Amniotic epithelial cell (primary cell): Measurements from ENCODE around the gene DCP1A.
"Not testable (repeated sequence)": the region's sequence is repeated elsewhere in the genome, so short reads cannot be mapped to it uniquely, and the experiment has no call there.

Experiments
- DNase-seq: peaks from one replicate; pipeline ENCODE4 v3.0.0-alpha.2; 2010; ENCODE audit warnings: low read depth

DCP1A gene

DNA sequence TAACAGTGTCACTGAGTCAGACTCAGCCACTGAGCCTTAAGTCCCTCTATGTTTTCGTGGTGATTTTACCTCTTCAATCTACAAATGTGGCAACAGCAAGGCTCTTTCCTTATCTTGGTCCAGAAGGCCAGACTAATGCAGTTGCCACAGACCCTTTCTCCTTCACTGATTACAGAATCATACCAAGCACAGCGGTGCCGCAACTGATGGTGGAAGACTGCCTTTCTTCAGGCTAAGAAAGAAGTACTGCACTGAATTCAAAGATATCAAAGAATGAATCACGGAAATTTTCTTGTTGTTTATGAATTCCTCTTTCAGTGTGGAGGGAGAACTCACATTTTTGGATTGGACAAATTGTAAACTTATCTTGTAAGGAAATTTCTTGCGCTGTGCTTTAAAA, 18.6 kb downstream of the DCP1A start:
- peak; percentile 97 for DNase-seq

DNA sequence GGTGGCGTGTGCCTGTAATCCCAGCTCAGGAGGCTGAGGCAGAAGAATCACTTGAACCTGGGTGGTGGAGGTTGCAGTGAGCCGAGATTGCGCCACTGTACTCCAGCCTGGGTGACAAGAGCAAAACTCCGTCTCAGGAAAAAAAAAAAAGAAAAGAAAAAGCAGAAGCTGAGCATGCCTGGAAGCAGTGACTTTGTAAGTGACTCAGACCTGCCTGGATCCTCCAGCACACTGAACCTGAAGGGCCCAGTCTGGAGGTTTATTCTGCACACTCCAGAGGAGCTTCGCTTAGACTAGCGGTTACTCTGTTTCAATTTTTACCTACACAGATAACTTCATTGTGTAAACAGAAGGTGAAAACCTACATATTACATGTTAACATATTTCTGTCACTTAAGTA, 19.4 kb downstream of the DCP1A start:
- peak; percentile 67 for DNase-seq

DNA sequence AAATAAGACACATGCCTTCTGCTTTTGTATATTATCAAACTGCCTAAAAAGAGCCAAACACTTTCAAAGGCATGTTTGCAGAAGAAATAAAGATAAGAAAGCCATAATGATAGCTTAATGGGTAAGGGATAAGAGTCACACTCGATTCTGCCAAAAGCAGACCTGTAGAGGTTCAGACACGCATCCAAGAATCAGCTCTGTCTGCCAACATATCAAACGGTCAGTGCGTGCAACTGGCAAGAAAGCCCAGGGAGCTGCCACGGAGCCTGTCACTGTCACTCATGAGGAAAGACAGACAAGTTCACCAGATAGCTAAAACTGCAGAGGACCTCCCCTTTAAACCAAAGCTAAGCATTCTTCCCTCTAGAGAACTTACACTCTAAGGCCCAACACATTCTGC, 23.2 kb downstream of the DCP1A start:
- DNase-seq = no peak

DNA sequence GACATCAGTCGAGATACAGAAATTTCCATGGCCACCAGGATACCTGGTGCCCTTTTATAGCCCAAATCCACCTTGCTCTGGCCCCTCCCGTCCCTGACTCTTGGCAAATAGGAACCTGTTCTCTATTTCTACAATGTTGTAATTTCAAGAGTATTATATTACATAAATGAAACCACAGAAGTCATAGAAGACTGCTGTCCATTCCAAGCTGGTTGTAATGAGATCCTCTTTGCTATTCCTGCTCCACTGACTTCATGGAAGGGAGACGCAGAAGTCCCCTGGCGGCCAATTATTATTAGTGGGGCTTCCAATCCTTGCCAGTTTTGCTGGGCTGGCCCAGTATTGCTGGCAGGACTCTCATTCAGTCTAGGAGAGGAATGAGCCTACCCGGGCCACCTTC, 26.6 kb downstream of the DCP1A start:
- DNase-seq = no peak

DNA sequence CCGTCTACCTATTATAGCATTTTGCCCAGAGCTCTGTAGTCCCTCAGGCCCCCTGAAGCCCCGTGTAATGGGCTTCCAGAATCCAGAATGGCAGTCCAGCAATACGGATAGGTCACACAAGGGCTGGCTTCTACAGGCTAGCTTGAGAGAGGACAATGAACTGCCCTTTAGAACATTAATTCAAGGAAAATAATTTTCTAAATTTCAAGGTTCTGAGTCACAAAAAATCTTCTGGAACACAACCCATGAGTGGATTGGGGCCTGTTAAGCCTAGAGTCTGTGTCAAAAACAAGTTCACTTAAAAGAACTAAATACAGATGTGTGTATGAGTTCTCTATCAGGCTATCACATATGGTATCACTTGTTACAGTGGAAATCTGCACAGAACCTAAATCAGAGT, 28.8 kb downstream of the DCP1A start:
- DNase-seq = peak; percentile 69

DNA sequence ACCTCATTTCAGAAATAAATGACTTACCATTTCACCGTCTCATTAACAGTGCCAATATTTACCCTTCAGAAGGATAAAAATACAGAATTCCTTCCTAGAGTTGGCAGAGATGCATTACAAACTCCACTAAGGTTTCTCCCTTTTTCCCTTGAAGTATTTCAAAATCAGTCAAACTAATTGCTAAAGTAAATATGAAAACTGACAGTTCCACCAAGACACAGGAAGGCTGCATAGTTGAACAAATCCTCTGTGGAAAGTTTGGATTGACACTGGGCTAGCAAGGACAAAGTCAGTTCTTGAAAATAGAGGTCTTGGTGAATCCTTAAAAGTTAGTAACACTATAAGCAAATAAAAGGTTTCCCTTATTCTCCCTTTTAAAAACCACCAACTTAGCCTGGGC, 34.5 kb downstream of the DCP1A start:
- no peak for DNase-seq

DNA sequence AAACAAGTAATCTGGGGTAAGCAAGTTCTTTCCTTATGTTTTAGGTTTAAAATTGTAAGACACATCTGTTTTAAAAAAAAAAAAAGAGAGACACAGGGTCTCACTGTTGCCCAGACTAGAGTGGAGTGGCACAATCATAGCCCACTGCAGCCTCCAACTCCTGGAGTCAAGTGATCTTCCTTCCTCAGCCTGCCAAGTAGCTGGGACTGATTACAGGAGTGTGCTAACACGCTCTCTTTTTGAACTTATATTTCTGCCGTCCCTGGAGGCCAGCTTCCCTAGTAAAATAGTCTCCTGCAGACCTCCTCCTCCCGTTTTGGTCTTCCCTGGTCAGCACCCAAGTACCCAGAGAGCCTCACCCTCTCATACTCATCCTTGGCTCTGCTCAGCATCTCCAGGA, 35.5 kb downstream of the DCP1A start:
- DNase-seq = no peak

DNA sequence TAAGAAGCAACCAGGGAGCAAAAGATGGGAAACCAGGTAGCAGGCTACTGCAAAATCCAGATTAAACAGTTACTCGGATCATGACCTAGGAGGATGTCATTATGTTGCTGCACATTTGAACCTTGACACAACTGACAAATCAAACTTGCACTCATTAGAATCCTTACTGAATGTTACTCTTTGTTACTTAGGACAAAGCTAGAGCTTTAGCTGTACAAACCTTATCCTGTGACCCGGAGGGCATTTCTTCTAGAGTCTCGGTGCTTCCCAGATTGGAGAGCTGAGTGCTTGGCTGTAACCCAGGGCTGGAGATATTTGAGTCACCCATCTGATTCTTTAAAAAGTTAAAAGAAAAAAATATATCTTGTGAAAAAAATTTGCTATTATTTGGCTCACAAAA, 43.4 kb downstream of the DCP1A start:
- DNase-seq = no peak

DNA sequence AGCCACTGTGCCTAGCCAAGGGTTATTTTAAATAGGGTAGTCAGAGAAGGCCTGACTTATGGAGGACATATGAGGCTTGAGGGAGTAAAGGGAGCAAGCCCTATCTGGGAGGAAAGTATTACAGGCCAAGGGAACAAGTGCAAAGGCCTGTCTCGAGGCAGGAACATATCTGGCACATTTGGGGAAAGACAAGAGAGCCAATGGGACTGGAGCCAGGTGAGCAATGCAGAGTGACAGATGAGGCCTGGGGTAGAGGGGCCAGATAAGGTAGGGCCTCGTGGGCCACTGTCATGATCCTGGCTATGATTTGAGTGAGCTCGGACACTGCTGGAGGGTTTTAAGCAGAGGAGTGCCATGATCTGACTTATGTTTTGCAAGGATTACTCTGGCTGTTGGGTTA, 43.8 kb downstream of the DCP1A start:
- no peak for DNase-seq

DNA sequence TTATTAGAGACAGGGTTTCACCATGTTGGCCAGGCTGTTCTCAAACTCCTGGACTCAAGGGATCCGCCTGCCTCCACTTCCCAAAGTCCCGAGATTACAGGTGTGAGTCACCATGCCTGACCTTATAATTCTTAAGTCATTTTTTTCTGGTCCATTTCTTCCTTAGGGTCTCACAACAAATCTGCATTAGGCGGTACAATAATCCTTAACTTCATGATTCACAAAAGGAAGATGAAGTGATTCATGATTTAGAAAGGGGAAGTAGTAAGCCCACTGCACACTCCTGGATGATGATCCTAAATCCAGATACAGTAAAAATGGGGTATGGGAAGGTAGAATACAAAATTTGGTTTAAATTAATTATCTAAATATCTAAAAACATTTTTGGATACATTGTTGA, 46.5 kb downstream of the DCP1A start:
- DNase-seq = peak; percentile 11

DNA sequence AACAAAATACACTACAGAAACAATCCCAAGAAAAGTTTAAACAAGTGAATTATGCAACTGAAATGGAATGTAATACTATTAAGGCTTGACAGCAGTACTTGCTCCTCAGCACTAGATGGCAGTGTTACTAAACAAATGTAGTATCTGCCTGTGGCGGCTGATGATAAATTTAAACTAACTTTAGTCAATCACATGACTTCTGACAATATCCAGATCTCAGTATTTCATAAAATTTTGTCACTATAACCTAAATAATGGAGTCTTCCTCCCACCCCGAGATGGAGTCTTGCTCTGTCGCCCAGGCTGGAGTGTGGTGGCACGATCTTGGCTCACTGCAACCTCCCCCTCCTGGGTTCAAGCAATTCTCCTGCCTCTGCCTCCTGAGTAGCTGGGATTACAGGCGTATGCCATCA, 47.7 kb downstream of the DCP1A start:
- DNase-seq = peak; percentile 72

DNA sequence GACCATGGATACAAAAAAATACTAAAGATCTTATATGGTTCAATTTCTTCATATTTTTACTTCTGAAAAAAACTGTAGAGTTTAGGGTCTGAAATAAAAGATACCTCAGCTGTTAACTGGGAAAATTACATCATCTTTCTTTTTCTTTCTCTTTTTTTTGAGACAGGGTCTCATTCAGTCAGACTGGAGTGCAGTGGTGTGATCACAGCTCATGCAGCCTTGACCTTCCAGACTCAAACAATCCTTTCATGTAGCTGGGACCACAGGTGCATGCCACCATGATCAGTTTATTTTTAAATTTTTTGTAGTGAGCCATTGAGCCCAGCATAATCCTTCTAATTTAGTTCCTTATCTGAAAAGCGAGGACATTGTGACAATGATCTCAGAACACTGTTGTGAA, 51.9 kb downstream of the DCP1A start:
- no peak for DNase-seq

DNA sequence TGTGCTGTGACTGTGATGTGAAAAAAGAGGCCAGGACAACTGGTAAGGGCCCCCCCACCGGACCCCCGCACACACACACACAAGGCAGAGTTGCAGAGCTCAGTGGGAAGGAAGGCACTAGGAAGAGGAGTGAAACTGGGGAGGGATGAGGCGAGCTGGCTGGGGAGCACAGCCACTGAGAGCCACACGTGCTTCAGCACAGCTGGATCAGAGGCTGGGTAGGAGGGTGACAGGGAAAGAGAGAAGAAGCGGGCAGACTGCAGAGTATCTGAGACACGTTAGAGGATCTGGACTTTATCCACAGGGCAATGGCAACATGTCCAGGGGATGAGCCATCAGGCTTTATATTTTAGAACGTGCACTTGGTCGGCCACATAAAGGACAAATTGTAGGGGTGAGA, 53.5 kb downstream of the DCP1A start:
- no peak for DNase-seq

DNA sequence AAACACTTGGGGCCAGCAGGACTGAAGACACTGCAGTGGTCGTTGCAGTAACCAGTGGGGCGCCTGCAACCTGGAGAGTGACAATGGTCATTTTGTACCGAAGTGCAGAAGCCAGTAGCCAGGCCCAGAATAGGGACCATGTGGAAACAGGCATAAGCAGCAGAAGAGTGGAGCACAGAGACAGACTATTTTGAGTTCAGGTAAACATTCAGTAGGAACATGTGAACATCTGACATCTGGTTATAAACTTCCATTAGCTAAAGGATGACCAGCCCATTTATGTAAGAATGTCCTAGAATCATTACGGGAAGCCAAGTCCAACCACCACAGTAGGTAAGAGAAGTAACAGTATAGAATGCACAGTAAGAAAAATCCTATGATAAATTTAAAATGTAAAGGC, 59.1 kb downstream of the DCP1A start:
- DNase-seq = no peak

DNA sequence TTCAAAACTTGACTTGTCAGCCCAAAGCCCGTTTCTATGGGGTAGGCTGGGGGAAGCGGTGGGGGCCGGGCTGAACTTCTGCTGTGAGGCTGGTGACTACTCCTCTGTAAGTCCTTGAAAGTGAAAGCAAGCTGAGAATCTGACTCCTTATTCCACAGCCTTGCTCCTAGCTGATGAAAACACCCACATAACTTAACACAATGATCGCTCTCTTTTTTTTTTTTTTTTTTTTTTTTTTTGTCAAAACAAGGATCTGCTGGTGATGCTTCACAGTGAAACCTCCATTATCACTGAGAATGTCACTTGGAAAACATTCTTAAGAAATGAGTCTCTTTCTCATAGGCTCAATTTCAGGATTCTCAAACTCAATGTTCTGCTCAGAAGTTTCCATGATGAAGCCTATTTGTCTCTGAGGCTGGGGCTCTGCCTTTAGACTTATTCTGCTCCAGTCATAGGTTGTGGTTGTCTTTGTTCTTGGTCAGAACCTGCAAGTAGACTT, 60.2 kb downstream of the DCP1A start:
- peak; percentile 59 for DNase-seq

DNA sequence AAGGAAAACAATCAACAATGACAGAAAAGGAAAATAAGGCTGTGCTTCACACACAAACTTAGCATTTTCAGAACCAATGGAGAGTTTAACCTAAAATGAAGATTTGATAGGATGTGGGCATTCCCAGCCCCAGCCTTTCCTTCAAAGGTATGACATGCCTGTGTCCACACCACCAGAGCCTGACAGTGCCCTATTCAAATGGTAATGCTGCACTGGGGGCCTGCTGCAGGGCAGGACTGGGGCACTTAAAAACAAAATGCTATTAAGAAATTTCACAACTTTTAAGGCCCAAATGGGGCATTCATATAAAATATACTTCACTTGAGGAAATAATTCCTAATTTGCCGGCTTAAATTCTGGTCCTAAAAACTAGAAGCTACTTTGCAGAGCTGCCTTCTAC, 60.6 kb downstream of the DCP1A start:
- DNase-seq = no peak

DNA sequence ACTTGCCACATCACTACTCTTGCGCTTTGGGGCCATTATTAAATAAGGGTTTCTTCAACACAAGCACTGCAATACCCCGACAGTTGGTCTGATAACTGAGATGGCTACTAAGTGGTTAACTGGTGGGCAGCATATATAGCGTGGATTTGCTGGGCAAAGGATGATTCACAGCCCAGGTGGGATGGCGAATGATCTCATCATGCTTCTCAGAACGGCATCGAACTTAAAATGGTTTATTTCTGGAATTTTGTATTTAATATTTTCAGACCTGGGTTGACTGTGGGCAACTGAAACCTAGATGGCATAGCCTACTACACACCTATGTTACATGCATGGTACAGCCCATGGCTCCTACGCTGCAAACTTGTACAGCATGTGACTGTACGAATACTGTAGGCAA, 64.8 kb downstream of the DCP1A start:
- DNase-seq = no peak

DNA sequence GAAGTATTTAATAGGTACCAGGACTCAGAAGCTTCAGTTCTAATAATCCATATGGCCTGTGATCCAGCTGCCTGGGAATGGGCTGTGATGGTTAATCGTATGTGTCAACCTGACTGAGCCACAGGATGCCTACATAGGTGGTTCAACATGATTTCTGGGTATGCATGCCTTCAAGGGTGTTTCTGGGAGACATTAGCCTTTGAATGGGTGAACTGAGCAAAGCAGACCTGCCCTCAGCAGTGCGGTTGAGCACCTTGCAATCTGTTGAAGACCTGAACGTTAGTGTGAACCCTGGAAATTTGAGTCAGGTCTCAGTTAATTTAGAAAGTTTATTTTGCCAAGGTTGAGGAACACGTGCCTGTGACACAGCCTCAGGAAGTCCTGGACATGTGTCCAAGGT, 68.7 kb downstream of the DCP1A start:
- DNase-seq = no peak

DNA sequence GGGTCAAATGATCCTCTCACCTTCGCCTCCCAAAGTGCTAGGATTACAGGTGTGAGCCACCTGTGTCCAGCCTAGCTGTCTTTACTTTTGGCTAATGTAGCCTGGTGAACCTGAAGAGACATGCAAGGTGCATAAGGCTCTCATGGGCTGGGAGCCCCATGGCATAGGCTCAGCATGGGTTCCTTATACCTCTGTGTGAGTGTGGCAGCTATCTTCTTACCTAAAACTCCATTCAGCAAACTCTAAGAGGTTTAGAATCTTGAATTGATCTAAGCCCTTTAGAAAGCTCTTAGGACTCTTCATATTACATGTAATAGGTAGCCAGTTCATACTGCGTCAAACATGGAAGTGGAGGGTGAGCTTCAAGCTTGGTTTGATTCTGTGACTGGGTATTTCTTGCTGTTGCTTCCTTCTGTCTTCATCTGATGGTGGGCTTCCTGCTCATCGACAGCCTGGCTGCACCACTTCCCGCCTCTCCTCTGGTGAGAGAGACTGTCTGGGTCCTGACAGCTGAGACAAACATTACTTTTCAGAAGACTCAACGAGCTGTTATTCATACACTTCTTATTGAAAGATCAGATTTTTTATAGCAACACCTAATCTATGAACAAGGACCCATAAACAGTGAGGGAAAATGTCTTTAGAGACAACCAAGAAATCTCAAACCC, 72.3 kb downstream of the DCP1A start:
- no peak for DNase-seq

DNA sequence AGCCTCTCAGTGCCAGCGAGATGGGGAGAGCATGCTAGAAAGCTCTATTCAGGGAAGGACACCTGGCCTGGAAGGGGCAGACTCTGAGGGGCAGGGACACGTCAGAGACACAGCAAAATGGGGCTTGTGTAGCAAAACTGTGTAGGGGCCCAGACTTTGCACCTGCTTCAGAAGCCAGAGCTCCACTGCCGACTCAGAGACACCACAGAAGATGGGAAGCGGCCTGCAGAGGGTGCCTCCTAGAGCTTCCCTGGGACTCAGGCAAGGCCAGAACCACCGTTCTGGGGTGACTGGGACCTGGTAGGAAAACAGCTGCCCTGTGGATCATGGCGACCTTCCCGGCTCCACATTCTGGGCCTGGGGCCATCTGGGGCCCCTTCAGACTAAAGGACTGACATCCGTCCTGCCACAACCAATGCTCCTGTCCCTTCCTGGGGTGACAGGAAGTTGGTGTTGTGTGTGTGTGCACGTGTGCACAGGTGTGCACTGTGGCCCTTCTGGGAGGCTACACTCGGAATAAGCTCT, 74.1 kb downstream of the DCP1A start:
- no peak for DNase-seq

DNA sequence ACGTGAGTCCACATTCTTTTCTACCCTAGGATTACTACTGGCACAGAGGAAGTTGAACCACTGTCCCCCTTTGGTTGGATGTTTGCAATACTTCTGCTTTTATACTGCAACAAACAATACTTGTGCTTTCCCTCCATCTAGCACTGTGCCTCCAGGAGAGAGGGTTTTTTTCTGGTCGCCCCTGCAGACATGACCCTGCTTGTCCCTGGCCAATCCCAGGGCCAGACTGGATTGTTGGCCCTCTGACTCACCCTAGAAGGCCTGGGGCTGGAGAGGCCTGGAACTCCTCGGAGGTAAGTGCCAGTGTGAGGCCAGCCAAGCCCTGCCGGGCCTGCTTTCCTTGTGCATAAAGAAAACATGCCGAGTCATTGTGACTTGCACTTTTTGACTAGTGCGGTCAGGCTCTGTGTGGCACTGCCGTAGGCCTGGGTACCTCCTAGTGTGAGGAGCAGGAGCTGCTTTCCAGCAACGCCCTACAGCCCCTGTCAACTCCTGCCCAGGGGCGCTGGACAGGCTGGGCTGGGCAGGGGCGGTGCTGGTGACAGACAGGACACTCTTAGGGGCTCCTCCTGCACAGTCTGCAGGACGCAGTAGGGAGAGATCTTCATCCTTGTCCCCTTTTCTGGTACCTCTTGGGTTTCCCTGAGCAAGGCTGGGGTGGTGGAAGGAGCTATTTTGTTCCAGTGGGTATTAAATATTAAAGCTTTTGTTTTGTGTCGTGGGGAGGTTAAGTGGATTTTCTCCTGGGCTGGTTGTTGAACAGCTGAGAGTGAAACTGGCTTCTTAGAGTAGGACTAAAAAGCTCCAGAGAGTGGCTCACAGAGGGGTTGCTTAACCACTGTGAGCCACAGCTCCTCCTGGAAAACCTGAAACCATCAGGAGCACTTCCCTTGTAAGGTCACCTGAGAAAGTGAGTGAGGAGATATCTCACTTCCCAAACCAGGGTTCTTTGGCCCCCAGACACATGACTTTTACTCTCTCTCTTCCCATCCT, 77.2 kb downstream of the DCP1A start:
- peak; percentile 96 for DNase-seq

DNA sequence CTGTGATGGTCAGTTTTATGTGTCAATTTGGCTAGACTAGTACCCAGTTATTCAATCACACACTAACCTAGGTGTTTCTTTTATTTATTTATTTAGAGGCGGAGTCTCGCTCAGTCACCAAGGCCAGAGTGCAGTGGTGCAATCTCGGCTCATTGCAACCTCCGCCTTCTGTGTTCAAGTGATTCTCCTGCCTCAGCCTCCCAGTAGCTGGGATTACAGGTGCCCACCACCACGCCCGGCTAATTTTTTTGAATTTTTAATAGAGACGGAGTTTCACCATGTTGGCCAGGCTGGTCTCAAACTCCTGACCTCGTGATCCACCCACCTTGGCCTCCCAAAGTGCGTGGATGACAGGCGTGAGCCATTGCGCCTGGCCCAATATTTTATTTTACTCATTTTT, 78.2 kb downstream of the DCP1A start:
- not testable (repeated sequence) for DNase-seq

DNA sequence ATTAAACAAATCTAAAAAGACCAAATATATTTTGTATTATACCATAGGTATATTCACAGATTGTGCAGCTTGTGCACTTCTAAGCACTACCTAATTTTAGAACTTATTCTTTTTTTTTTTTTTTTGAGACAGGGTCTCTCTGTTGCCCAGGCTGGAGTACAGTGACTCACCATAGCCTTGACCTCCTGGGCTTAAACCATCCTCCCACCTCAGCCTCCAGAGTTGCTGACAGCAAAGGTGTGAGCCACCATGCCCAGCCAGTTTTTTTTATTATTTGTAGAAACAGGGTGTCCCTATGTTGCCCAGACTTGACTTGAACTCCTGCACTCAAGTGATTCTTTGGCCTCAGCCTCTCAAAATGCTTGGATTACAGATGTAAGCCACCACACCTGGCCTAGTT, 79.6 kb downstream of the DCP1A start:
- no peak for DNase-seq
